SK-N-SH (cell line): ENCODE results near the gene OR10G3. TPM values are rescaled to one million over a fixed set of nuclear protein-coding genes. Genes with fewer than 3 reads are reported as not detected.

ENCODE experiments used
- CTCF ChIA-PET: fragments of 300-600, 350-600 bp; formaldehyde crosslinking; extraction: SDS; loops from one replicate; lab custom pipeline; 2021; lab: Yijun Ruan, JAX
- POLR2A ChIA-PET: fragments of 350-600 bp; sonication (Branson Sonifier 250); formaldehyde crosslinking; extraction: SDS; loops from one replicate; lab custom pipeline; 2020; ENCODE audit warnings: antibody characterized with exemption, inconsistent platforms; lab: Yijun Ruan, JAX
- DNase-seq: peaks from one replicate; pipeline ENCODE4 v3.0.0; 2012
- H2AFZ ChIP-seq: fragments of 200-600 bp; sonication (generic); 2 replicates; pipeline ENCODE4 v1.8.1; 2016; ENCODE audit warnings: antibody characterized with exemption, mild to moderate bottlenecking, low read depth
- H3F3A ChIP-seq: fragments of 200-600 bp; sonication (generic); replicated peaks from 2 replicates; pipeline ENCODE3; 2016; ENCODE audit warnings: antibody characterized with exemption, mild to moderate bottlenecking; ENCODE audit not compliant: insufficient read depth
- H3K27ac ChIP-seq, 2 experiments: fragments of 200-500 bp in 1 of 2; fragments of 200-600 bp in 1 of 2; sonication (Bioruptor generic) in 1 of 2; sonication (generic), shearing (Covaris generic) in 1 of 2; 2 replicates each; pipeline versions ENCODE4 v1.5.1 to v1.6.1; 2014 to 2016; ENCODE audit warnings: low read depth in 2 of 2, inconsistent platforms in 1 of 2, low read length in 1 of 2, mild to moderate bottlenecking in 1 of 2, mixed read lengths in 1 of 2
- H3K27me3 ChIP-seq: fragments of 200-600 bp; sonication (generic), shearing (Covaris generic); 2 replicates; pipeline ENCODE4 v1.6.1; 2016; ENCODE audit warnings: mixed run types; ENCODE audit not compliant: insufficient read depth
- H3K36me3 ChIP-seq, 2 experiments: fragments of 200-500 bp in 1 of 2; fragments of 200-600 bp in 1 of 2; sonication (Bioruptor generic) in 1 of 2; sonication (generic) in 1 of 2; replicated peaks in 1 of 2; 2 replicates each; pipeline versions ENCODE3 to v1.5.1; 2014 to 2016; ENCODE audit warnings: low read length in 1 of 2, mild to moderate bottlenecking in 1 of 2; ENCODE audit not compliant: insufficient read depth in 2 of 2, control insufficient read depth in 1 of 2
- H3K4me1 ChIP-seq, 2 experiments: fragments of 200-500 bp in 1 of 2; fragments of 200-600 bp in 1 of 2; sonication (Bioruptor generic) in 1 of 2; sonication (generic), shearing (Covaris generic) in 1 of 2; 2 replicates each; pipeline versions ENCODE4 v1.5.1 to v1.6.1; 2014 to 2016; ENCODE audit warnings: low read depth in 1 of 2, low read length in 1 of 2, mixed run types in 1 of 2; ENCODE audit not compliant: insufficient read depth in 2 of 2, control insufficient read depth in 1 of 2
- H3K4me2 ChIP-seq: fragments of 200-600 bp; sonication (generic), shearing (Covaris generic); 2 replicates; pipeline ENCODE4 v1.6.1; 2017; ENCODE audit warnings: mixed run types
- H3K4me3 ChIP-seq, 2 experiments: fragments of 200-500 bp in 1 of 2; fragments of 200-600 bp in 1 of 2; sonication (Bioruptor generic) in 1 of 2; sonication (generic), shearing (Covaris generic) in 1 of 2; 2 replicates each; pipeline versions ENCODE4 v1.5.1 to v1.8.1; 2014 to 2016; ENCODE audit warnings: low read depth in 2 of 2, inconsistent platforms in 1 of 2, low read length in 1 of 2, mild to moderate bottlenecking in 1 of 2, mixed read lengths in 1 of 2, moderate library complexity in 1 of 2
- H3K79me2 ChIP-seq: fragments of 200-600 bp; sonication (generic); 2 replicates; pipeline ENCODE4 v1.8.1; 2017; ENCODE audit warnings: mild to moderate bottlenecking; ENCODE audit not compliant: insufficient read depth
- H3K9ac ChIP-seq: fragments of 200-600 bp; sonication (generic); 2 replicates; pipeline ENCODE4 v1.6.1; 2017; ENCODE audit warnings: mixed run types
- H3K9me2 ChIP-seq: fragments of 200-600 bp; sonication (generic); 2 replicates; pipeline ENCODE4 v1.6.1; 2017; ENCODE audit warnings: mixed run types
- H3K9me3 ChIP-seq: fragments of 200-600 bp; sonication (generic); 2 replicates; pipeline ENCODE4 v1.6.1; 2017; ENCODE audit warnings: mixed run types, mild to moderate bottlenecking, moderate library complexity
- H4K20me1 ChIP-seq: fragments of 200-600 bp; sonication (generic); 2 replicates; pipeline ENCODE4 v1.6.1; 2017; ENCODE audit warnings: mild to moderate bottlenecking, mixed run types; ENCODE audit not compliant: insufficient read depth
- CHD2 ChIP-seq: fragments of 150-350 bp; IDR thresholded peaks from 2 replicates; pipeline ENCODE4 v1.6.1; 2018; ENCODE audit warnings: low read length; ENCODE audit not compliant: partially characterized antibody
- ELF1 ChIP-seq: IDR thresholded peaks from 2 replicates; pipeline ENCODE4 v1.4.0; 2012
- EP300 ChIP-seq, 2 experiments: IDR thresholded peaks; 2 replicates each; pipeline versions ENCODE4 v1.4.0 to v1.6.1; 2012; ENCODE audit warnings: borderline replicate concordance in 1 of 2, low read depth in 1 of 2, low read length in 1 of 2
- FOSL2 ChIP-seq: IDR thresholded peaks from 2 replicates; pipeline ENCODE4 v1.4.0; 2012; ENCODE audit warnings: low read depth, mild to moderate bottlenecking, moderate library complexity, borderline replicate concordance
- GABPA ChIP-seq: IDR thresholded peaks from 2 replicates; pipeline ENCODE4 v1.4.0; 2012; ENCODE audit warnings: low read depth, mild to moderate bottlenecking
- GATA2 ChIP-seq: sonication (generic); formaldehyde crosslinking; IDR thresholded peaks from 2 replicates; pipeline ENCODE4 v1.5.0; 2020; ENCODE audit warnings: mild to moderate bottlenecking, missing genetic modification reagents
- MEF2A ChIP-seq: IDR thresholded peaks from 2 replicates; pipeline ENCODE4 v1.4.0; 2012; ENCODE audit warnings: low read depth, borderline replicate concordance
- NFIC ChIP-seq: IDR thresholded peaks from 2 replicates; pipeline ENCODE4 v1.4.0; 2012; ENCODE audit warnings: borderline replicate concordance
- POLR2AphosphoS5 ChIP-seq: IDR thresholded peaks from 2 replicates; pipeline ENCODE4 v1.6.1; 2012; ENCODE audit warnings: low read depth, low read length
- RFX5 ChIP-seq: IDR thresholded peaks from 2 replicates; pipeline ENCODE4 v1.6.1; 2012; ENCODE audit warnings: mild to moderate bottlenecking, improper control_type of control experiment, low read length
- RXRA ChIP-seq: IDR thresholded peaks from 2 replicates; pipeline ENCODE4 v1.4.0; 2012; ENCODE audit warnings: low read depth, mild to moderate bottlenecking, borderline replicate concordance
- SMC3 ChIP-seq: IDR thresholded peaks from 2 replicates; pipeline ENCODE4 v1.6.1; 2012; ENCODE audit warnings: low read depth, low read length, improper control_type of control experiment
- TCF12 ChIP-seq: IDR thresholded peaks from 2 replicates; pipeline ENCODE4 v1.4.0; 2012
- TEAD4 ChIP-seq: IDR thresholded peaks from 2 replicates; pipeline ENCODE4 v1.4.0; 2012; ENCODE audit warnings: mild to moderate bottlenecking, borderline replicate concordance; ENCODE audit not compliant: insufficient read depth
- YY1 ChIP-seq: IDR thresholded peaks from 2 replicates; pipeline ENCODE4 v1.4.0; 2012; ENCODE audit warnings: low read depth, mild to moderate bottlenecking
- WGBS: methylation state at CpG from one replicate; pipeline ENCODE4 v1.1.6; 2017; ENCODE audit warnings: low lambda C conversion rate; 5-methylcytosine and 5-hydroxymethylcytosine counted together
- polyA plus RNA-seq, 3 experiments: library from polyadenylated mRNA; depleted of rRNA; stranded (reverse); fragments of >200 nt; gene quantifications; 2 replicates each; pipeline ENCODE4 v1.2.3, GENCODE V29; 2012
- TF ChIP-seq, protein P1 (sequence below): IDR thresholded peaks from 2 replicates; pipeline ENCODE4 v1.4.0; 2012; ENCODE audit warnings: low read depth, borderline replicate concordance
- TF ChIP-seq, protein P2 (sequence below): IDR thresholded peaks from 2 replicates; pipeline ENCODE4; 2012
- TF ChIP-seq, protein P3 (sequence below): fragments of 150-350 bp; IDR thresholded peaks from 2 replicates; pipeline ENCODE4 v1.6.1; 2016; ENCODE audit warnings: mild to moderate bottlenecking, low read depth, low read length
- TF ChIP-seq, protein P4 (sequence below): fragments of 200-600 bp; sonication (generic); IDR thresholded peaks from 2 replicates; pipeline ENCODE4 v1.6.1; 2017; ENCODE audit warnings: antibody characterized with exemption, mild to moderate bottlenecking, moderate library complexity

Gene OR10G3
- polyA plus RNA-seq, 1 of the 3 experiments (the other 2 are of a cell fraction): not detected

DNA sequence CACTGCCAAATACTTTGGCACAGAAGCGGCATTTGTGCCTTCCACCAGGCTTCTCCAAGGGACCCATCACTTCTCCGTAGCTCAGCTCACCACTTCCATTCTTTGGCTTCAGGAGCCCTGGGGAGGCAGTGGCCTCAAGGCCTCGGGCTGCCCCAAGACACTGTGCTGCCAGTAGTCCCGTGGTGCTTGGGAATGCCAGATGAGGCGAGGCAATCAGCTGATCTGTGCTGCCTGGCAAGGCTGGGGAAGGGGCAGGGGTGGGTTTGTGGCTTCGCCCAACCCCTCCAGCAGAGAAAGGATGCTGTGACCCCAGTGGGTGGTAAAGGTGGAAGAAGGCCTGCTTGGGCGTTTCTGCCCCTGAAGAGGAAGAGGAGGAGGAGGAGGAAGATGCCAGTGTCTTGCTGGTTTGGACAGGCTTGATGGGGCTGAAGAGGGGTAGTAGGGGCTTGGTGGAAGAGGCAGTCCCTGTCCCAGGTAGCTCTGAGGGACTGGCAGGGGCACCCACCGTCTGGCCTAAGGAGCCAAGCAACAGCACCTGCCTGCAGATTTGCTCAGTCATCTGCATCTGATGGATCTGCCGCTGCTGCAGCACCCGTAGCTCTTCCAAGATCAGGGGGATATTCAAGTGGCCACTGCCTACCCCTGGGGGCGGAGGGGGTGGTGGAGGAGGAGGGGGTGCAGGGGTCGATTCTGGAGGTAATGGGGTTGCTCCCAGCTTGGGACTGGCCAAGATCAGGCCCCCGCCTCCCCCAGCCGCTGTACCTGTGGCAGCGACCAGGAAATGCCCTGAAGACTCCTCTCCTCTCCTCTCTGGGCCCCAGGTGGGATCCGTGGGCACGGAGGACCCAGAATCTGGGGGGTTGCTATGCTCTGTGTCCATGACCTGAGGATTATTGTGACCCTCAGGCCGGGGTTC lies 55.0 kb downstream of the OR10G3 start:
- Histone ChIP-seq H2AFZ (no peak overlapping the region), H3K9ac (0 out of 2 replicates have a peak overlapping the region, but pooled peaks have one; percentile 80), H3K4me2 (peak overlapping the region; percentile 89), H4K20me1 (no peaks in the 10 kb centered on the region), H3K4me1 (peaks cover 0 to 16% of the 10 kb centered on the region in 2 experiments; a peak in 1 of 4 replicates), H3K27me3 (peaks cover 5% of the 10 kb centered on the region; the same call in 1 of the 2 replicates), H3K36me3 (peaks cover 0 to 5% of the 10 kb centered on the region in 2 experiments), H3K4me3 (peak overlapping the region; percentile 75 to 77; a peak in 3 of 4 replicates), H3K9me3 (no peaks in the 10 kb centered on the region), H3F3A (no peaks in the 10 kb centered on the region), H3K27ac (peak overlapping the region in 1 of 2 experiments; percentile 16; a peak in 1 of 4 replicates), H3K79me2 (no peaks in the 10 kb centered on the region; the same call in 1 of the 2 replicates), H3K9me2 (no peaks in the 10 kb centered on the region)
- TF ChIP-seq GATA2 (no peak), EP300 (IDR thresholded peaks at IDR 0.05; ENCODE audit: borderline replicate concordance in 1 of 2, low read depth in 1 of 2, low read length in 1 of 2) (no peak), SMC3 (no peak), TEAD4 (no peak), ELF1 (no peak), POLR2AphosphoS5 (no peak), RFX5 (no peak), NFIC (no peak), YY1 (no peak), FOSL2 (no peak), TCF12 (no peak), MEF2A (no peak), RXRA (no peak), CHD2 (no peak), GABPA (no peak)
- TF ChIP-seq, protein P1, sequence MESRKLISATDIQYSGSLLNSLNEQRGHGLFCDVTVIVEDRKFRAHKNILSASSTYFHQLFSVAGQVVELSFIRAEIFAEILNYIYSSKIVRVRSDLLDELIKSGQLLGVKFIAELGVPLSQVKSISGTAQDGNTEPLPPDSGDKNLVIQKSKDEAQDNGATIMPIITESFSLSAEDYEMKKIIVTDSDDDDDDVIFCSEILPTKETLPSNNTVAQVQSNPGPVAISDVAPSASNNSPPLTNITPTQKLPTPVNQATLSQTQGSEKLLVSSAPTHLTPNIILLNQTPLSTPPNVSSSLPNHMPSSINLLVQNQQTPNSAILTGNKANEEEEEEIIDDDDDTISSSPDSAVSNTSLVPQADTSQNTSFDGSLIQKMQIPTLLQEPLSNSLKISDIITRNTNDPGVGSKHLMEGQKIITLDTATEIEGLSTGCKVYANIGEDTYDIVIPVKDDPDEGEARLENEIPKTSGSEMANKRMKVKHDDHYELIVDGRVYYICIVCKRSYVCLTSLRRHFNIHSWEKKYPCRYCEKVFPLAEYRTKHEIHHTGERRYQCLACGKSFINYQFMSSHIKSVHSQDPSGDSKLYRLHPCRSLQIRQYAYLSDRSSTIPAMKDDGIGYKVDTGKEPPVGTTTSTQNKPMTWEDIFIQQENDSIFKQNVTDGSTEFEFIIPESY: no peak
- TF ChIP-seq, protein P2, sequence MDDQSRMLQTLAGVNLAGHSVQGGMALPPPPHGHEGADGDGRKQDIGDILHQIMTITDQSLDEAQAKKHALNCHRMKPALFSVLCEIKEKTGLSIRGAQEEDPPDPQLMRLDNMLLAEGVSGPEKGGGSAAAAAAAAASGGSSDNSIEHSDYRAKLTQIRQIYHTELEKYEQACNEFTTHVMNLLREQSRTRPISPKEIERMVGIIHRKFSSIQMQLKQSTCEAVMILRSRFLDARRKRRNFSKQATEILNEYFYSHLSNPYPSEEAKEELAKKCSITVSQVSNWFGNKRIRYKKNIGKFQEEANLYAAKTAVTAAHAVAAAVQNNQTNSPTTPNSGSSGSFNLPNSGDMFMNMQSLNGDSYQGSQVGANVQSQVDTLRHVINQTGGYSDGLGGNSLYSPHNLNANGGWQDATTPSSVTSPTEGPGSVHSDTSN: no peak
- TF ChIP-seq, protein P3, sequence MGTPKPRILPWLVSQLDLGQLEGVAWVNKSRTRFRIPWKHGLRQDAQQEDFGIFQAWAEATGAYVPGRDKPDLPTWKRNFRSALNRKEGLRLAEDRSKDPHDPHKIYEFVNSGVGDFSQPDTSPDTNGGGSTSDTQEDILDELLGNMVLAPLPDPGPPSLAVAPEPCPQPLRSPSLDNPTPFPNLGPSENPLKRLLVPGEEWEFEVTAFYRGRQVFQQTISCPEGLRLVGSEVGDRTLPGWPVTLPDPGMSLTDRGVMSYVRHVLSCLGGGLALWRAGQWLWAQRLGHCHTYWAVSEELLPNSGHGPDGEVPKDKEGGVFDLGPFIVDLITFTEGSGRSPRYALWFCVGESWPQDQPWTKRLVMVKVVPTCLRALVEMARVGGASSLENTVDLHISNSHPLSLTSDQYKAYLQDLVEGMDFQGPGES: no peak
- TF ChIP-seq, protein P4, sequence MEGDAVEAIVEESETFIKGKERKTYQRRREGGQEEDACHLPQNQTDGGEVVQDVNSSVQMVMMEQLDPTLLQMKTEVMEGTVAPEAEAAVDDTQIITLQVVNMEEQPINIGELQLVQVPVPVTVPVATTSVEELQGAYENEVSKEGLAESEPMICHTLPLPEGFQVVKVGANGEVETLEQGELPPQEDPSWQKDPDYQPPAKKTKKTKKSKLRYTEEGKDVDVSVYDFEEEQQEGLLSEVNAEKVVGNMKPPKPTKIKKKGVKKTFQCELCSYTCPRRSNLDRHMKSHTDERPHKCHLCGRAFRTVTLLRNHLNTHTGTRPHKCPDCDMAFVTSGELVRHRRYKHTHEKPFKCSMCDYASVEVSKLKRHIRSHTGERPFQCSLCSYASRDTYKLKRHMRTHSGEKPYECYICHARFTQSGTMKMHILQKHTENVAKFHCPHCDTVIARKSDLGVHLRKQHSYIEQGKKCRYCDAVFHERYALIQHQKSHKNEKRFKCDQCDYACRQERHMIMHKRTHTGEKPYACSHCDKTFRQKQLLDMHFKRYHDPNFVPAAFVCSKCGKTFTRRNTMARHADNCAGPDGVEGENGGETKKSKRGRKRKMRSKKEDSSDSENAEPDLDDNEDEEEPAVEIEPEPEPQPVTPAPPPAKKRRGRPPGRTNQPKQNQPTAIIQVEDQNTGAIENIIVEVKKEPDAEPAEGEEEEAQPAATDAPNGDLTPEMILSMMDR: no peak
- POLR2A ChIA-PET: interaction anchor here (2.8 kb wide), 1 partner anchor 14 kb away, joined by 36 read pairs; the partner anchor contains the start of gene METTL3
- CTCF ChIA-PET: interaction anchor here (1.2 to 1.3 kb wide), 2 partner anchors 26 to 47 kb away, joined by 3 read pairs; partner anchors contain the start of gene TOX4
- DNase-seq: no peak
- WGBS: 91% methylated on average over 13 of the region's 18 CpGs
